Right ventricle myocardium superior (tissue), 1 donor: ENCODE data around the gene FOXN4. TPM values are rescaled to one million over a fixed set of nuclear protein-coding genes. Genes with fewer than 3 reads are reported as not detected.

ENCODE experiments used
- ATAC-seq: fragments of 200-7000 bp; cut with Tn5 transposase; one replicate; pipeline ENCODE4 v1.9.1; 2020; ENCODE audit warnings: mild to moderate bottlenecking; ENCODE audit not compliant: poor library complexity
- DNase-seq: peaks from one replicate; pipeline ENCODE4 v3.0.0-alpha.2; 2020
- intact Hi-C: fragments of 100-400 bp; cut with DNase I; formaldehyde crosslinking; loops from one replicate; pipeline ENCODE4 v1.11.2; 2022
- total RNA-seq: library from RNA; stranded (reverse); fragmentation: NEBNext Ultra II Directional; extraction: Animal tissue kit (Norgen Biotek cat#: 25700); gene quantifications from one replicate; pipeline ENCODE4 v1.2.1, GENCODE V29; 2021
- donor health status: DM: no; HTN: yes; CAD: no; lungs with severe emphysema.

The FOXN4 gene
- total RNA-seq, 1 donor from 2014 or later, result not detected

- intact Hi-C loops, result no loop called here
- peak; percentile 65 for ATAC-seq
- DNase-seq, result no peak
These were observed 530 bp upstream of the FOXN4 start for GRCh38 chr12:109309381-109310246.

- ATAC-seq (no peak), DNase-seq (no peak)
- intact Hi-C loops, result no loop called here
These were observed 2.0 kb downstream of the FOXN4 start for GRCh38 chr12:109307051-109307450.

- no peak for DNase-seq
- intact Hi-C loops, result no loop called here
- no peak for ATAC-seq
These were observed 3.5 kb downstream of the FOXN4 start for GRCh38 chr12:109305547-109305946.

GRCh38 chr12:109304485-109304884, 4.6 kb downstream of the FOXN4 start:
- DNase-seq (no peak), ATAC-seq (no peak)
- intact Hi-C loops, result no loop called here

GRCh38 chr12:109302770-109303169, 6.3 kb downstream of the FOXN4 start:
- DNase-seq (no peak), ATAC-seq (no peak)
- intact Hi-C loops, result no loop called here

- no peak for ATAC-seq
- intact Hi-C loops, result no loop called here
- no peak for DNase-seq
These were observed 6.7 kb downstream of the FOXN4 start for GRCh38 chr12:109302358-109302757.

GRCh38 chr12:109301643-109302168, 7.4 kb downstream of the FOXN4 start:
- ATAC-seq, result no peak
- DNase-seq, result no peak
- intact Hi-C loops, result no loop called here

GRCh38 chr12:109299849-109300248, 9.2 kb downstream of the FOXN4 start:
- ATAC-seq (no peak), DNase-seq (no peak)
- intact Hi-C loops, result no loop called here

- DNase-seq, result no peak
- no peak for ATAC-seq
- intact Hi-C loops, result no loop called here
These were observed 12.7 kb downstream of the FOXN4 start for GRCh38 chr12:109296431-109296830.

GRCh38 chr12:109295764-109296425, 13.2 kb downstream of the FOXN4 start:
- ATAC-seq, result no peak
- intact Hi-C loops, result no loop called here
- DNase-seq, result no peak

GRCh38 chr12:109294286-109294796, 14.7 kb downstream of the FOXN4 start:
- intact Hi-C loops, result no loop called here
- DNase-seq (no peak), ATAC-seq (no peak)

GRCh38 chr12:109293106-109293505, 16.0 kb downstream of the FOXN4 start:
- intact Hi-C loops, result no loop called here
- DNase-seq, result no peak
- no peak for ATAC-seq

- ATAC-seq, result no peak
- intact Hi-C loops, result no loop called here
- DNase-seq, result no peak
These were observed 16.8 kb downstream of the FOXN4 start for GRCh38 chr12:109292342-109292711.

GRCh38 chr12:109291521-109292341, 17.4 kb downstream of the FOXN4 start:
- intact Hi-C loops, result no loop called here
- DNase-seq (peak; percentile 86), ATAC-seq (peak; percentile 95)

- ATAC-seq (peak; percentile 11), DNase-seq (no peak)
- intact Hi-C loops, result no loop called here
These were observed 18.0 kb downstream of the FOXN4 start for GRCh38 chr12:109291117-109291516.

- no peak for DNase-seq
- no peak for ATAC-seq
- intact Hi-C loops, result no loop called here
These were observed 19.0 kb downstream of the FOXN4 start for GRCh38 chr12:109290061-109290460.

- DNase-seq (no peak), ATAC-seq (no peak)
- intact Hi-C loops, result no loop called here
These were observed 19.5 kb downstream of the FOXN4 start for GRCh38 chr12:109289551-109289950.

GRCh38 chr12:109289004-109289403, 20.1 kb downstream of the FOXN4 start:
- intact Hi-C loops, result no loop called here
- ATAC-seq (no peak), DNase-seq (no peak)

- intact Hi-C loops, result no loop called here
- no peak for ATAC-seq
These were observed 20.5 kb downstream of the FOXN4 start for GRCh38 chr12:109288571-109288970.

More at GRCh38 chr12:109288571-109288970, 20.5 kb downstream of the FOXN4 start:
- DNase-seq, result no peak
